ENCODE results near the gene CTXN1.
"Not testable (repeated sequence)": the region's sequence is repeated elsewhere in the genome, so short reads cannot be mapped to it uniquely, and the experiment has no call there.

Gene CTXN1

GRCh38 chr19:7902796-7903243, 23.1 kb downstream of the CTXN1 start:
- no peak for DNase-seq

GRCh38 chr19:7901337-7901736, 24.6 kb downstream of the CTXN1 start:
- no peak for DNase-seq

- DNase-seq = no peak
Observed at GRCh38 chr19:7900931-7901330, 25.0 kb downstream of the CTXN1 start.

GRCh38 chr19:7900401-7900870, 25.5 kb downstream of the CTXN1 start:
- no peak for DNase-seq

GRCh38 chr19:7899751-7900378, 26.1 kb downstream of the CTXN1 start:
- DNase-seq = no peak

- DNase-seq = no peak
Observed at GRCh38 chr19:7898967-7899366, 27.0 kb downstream of the CTXN1 start.

- no peak for DNase-seq
Observed at GRCh38 chr19:7897292-7897691, 28.6 kb downstream of the CTXN1 start.

- DNase-seq = no peak
Observed at GRCh38 chr19:7895565-7895964, 30.4 kb downstream of the CTXN1 start.

- no peak for DNase-seq
Observed at GRCh38 chr19:7894612-7895309, 31.2 kb downstream of the CTXN1 start.

- not testable (repeated sequence) for DNase-seq
Observed at GRCh38 chr19:7893362-7894101, 32.4 kb downstream of the CTXN1 start.

GRCh38 chr19:7888826-7889217, 37.1 kb downstream of the CTXN1 start:
- DNase-seq = no peak

- no peak for DNase-seq
Observed at GRCh38 chr19:7888145-7888825, 37.6 kb downstream of the CTXN1 start, which contains the start of gene LRRC8E. LRRC8E (plus strand) TSS chr19:7888510; CDS start chr19:7895604, 7,094 bp downstream.

- DNase-seq = no peak
Observed at GRCh38 chr19:7887408-7888144, 38.4 kb downstream of the CTXN1 start.

- no peak for DNase-seq
Observed at GRCh38 chr19:7885818-7886217, 40.1 kb downstream of the CTXN1 start.

- DNase-seq = no peak
Observed at GRCh38 chr19:7883796-7884570, 42.0 kb downstream of the CTXN1 start.

- no peak for DNase-seq
Observed at GRCh38 chr19:7883105-7883504, 42.8 kb downstream of the CTXN1 start.

- no peak for DNase-seq
Observed at GRCh38 chr19:7881910-7882309, 44.0 kb downstream of the CTXN1 start.

- DNase-seq = no peak
Observed at GRCh38 chr19:7879836-7880235, 46.1 kb downstream of the CTXN1 start.

GRCh38 chr19:7879111-7879807, 46.7 kb downstream of the CTXN1 start:
- no peak for DNase-seq

GRCh38 chr19:7877249-7877836, 48.6 kb downstream of the CTXN1 start:
- DNase-seq = no peak
